ENCODE measurements around the gene PVR. TPM values are rescaled to one million over a fixed set of nuclear protein-coding genes. Genes with fewer than 3 reads are reported as not detected.
"Not testable (repeated sequence)": the region's sequence is repeated elsewhere in the genome, so short reads cannot be mapped to it uniquely, and the experiment has no call there.

PVR gene
- total RNA-seq, 2 donors from 2014 or later, result 31.0 to 35.7 TPM

DNA sequence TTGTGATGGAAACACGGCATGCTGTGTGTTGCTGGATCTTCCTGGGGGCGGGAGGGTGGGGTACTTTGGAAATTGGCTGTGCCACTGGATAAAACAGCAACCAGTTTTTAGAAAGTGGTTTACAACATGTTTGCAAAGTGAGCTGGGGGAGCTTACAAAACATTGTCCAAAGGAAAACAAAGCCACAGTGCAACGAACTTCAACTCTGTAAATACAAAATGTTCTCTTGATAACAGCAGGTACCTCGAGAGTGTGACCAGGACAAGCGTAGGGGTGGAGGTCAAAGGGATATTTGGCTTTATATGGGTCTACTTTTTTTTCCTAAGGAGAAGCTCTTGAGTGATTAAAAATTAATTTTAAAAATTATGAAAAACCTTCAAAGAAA is 27.9 kb upstream of the PVR start:
- intact Hi-C loops (cut with DNase I, micrococcal nuclease), result no loop called here
- ATAC-seq, result peak; percentile 14

DNA sequence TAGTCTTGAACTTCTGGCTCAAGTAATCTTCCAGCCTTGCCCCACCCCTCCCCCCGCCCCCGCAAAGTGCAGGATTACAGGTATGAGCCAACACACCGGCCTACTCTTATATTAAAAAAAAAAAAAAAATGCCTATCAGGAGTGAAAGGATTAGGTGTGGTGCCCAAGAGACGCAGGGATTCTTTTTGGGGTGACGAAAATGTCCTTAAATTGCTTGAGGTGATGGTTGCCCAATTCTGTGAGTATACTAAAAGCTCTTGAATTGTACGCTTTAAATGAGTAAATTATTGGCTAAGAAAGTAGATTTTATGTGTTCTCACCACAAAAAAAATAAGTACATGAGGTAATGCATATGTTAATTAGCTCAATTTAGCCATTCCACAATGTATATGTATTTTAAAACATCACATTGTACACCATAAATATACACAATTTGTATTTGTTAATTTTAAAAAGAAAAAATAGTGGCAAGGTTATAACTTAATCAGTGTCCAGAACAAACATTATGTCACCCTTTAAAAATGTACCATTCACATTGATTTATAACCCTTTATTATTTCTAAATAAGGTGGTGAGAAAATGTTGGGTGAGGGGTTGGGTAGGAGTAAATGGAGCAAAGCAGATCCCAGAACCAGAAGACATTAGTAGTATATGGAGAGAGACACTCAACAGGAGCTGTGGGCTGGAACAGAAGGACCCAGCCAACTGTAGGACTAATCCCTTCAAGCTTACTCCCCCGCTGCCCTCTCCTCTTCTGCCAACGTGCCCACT is 26.4 kb upstream of the PVR start:
- ATAC-seq, result no peak
- intact Hi-C loops (cut with DNase I, micrococcal nuclease), result no loop called here
- no peak for DNase-seq

More for the DNA sequence above, 27.9 kb upstream of the PVR start:
- DNase-seq, result no peak

DNA sequence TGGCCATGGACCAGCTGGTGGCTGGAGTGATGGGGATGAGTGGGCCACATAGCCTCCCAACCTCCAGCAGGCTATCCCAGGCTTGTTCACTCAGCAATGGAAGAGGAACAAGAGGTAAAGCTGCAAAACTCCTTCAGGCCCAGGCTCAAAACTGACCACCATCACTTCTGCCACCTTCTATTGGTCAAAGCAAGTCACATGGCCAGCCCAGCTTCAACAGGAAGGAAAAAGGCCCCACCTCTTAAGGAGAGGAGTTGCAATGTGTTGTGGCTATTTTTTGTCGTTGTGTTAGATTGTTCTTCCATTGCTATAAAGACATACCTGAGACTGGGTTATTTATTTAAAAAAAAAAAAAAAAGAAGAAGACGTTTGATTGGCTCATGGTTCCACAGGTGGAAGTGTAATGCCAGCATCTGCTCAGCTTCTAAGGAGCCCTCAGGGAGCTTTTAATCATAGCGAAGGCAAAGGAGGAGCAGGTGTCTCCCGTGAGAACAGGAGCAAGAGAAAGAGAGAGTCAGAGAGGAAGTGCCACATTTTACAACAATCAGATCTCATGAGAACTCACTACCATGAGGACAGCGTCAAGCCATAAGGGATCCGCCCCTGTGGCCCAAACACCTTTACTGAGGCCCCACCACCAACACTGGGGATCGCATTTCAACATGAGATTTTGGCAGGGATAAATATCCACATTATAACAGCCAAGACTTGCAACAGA is 24.9 kb upstream of the PVR start:
- intact Hi-C loops (cut with DNase I, micrococcal nuclease), result no loop called here
- ATAC-seq, result no peak

DNA sequence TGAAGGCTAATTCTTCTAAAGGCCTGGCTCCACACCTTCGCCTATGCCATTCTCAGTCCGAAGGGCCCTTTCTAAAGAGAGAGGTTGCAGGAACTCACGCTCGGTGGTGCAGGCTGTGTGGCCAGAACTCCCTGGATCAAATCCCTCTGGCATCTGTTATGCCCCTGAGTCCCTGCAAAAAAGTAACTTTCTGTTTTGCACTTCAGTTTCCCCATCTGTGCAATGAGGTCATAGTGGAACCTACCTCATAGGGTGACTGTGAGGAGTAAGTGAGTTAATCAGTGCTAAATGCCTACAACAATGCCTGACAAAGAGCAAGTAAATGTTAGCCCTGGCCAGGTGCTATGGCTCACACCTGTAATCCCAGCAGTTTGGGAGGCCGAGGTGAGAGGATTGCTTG is 23.0 kb upstream of the PVR start:
- DNase-seq (no peak), ATAC-seq (no peak)

More for the DNA sequence above, 24.9 kb upstream of the PVR start:
- no peak for DNase-seq

DNA sequence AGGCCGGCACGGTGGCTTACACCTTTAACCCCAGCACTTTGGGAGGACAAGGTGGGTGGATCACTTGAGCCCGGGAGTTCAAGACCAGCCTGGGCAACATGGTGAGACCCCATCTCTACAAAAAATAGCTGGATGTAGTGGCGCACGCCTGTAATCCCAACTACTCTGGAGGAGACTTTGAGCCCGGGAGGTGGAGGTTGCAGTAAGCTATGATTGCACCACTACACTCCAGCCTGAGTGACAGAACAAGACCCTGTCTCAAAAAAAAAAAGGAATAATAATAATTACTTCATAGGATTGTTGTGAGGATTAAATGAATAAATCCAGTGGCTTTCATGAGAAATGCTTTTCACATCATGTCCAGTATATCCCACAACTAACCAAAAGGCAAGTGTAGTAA is 22.3 kb upstream of the PVR start:
- DNase-seq (no peak), ATAC-seq (no peak)
- intact Hi-C loops (cut with DNase I, micrococcal nuclease), result no loop called here

More for the DNA sequence above, 23.0 kb upstream of the PVR start:
- intact Hi-C loops (cut with DNase I, micrococcal nuclease), result no loop called here

DNA sequence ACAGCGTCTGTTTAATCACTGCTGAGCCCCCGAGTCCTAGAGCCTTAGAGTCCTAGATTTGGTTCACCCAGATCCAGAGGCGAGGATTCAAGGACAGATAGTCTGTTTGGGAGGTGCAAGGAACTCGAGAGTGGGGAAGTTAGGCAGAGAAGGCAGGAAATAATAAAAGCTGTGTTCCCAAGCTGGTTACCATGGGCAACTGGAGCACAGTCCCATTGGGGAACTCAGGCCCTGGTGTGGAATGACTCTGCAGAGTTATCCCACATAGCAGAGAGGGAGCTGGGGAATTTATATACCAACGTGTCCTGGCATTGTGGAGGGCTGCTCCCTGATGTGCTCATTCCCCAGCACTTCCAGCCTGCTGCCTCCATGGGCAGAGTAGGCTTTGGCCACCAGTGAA is 20.6 kb upstream of the PVR start:
- DNase-seq (no peak), ATAC-seq (peak; percentile 53)
- intact Hi-C loops (cut with DNase I, micrococcal nuclease), result no loop called here

DNA sequence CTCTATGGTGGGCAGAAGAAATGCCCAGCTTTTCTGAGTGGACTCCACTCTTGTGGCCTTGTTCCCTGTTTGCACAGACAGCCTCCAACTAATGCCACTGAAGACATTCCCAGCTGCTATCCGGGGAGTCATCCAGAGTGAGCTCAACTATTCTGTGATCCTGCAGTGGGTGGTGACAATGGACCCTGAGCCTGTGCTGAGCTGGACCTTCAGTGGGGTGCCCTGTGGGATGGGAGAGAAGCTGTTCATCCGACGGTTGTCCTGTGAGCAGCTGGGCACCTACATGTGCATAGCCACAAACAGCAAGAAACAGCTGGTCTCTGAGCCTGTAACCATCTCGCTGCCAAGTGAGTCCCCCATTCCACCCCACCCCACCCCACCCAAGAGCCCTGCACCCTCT is 20.1 kb upstream of the PVR start:
- DNase-seq (no peak), ATAC-seq (no peak)
- intact Hi-C loops (cut with DNase I, micrococcal nuclease), result no loop called here

DNA sequence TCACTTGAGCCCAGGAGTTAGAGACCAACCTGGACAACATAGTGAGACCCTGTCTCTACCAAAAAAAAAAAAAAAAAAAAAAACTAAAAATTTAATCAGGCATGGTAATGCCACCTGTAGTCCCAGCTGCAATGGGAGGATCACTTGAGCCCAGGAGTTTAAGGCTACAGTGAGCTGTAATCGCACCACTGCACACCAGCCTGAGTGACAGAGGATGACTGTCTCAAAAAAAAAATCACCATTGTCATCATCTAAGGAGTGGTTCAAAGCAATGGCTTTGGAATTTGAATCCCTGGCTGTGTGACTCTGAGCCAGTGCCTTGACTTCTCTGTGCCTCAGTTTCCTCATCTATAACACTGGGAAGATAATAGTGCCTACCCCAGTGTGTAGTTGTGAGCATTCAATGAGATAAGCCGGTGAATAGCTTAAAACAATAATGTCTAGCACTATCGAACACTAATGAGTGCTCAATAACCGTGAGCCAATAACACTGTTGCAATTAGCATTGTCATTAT is 18.8 kb upstream of the PVR start:
- no peak for DNase-seq
- no peak for ATAC-seq
- intact Hi-C loops (cut with DNase I, micrococcal nuclease), result no loop called here

DNA sequence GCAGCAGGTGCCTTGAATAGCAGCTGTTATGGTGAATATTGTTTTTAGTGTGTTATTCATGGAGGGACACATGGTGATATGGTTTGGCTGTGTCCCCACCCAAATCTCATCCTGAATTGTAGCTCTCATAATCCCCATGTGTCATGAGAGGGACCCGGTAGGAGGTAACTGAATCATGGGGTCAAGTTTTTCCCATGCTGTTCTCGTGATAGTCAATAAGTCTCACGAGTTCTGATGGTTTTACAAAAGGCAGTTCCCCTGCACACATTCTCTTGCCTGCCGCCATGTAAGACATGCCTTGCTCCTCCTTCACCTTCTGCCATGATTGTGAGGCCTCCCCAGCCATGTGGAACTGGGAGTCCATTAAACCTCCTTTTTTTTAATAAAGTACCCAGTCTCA is 18.1 kb upstream of the PVR start:
- intact Hi-C loops (cut with DNase I, micrococcal nuclease); DNase-seq; ATAC-seq: not testable (repeated sequence)

DNA sequence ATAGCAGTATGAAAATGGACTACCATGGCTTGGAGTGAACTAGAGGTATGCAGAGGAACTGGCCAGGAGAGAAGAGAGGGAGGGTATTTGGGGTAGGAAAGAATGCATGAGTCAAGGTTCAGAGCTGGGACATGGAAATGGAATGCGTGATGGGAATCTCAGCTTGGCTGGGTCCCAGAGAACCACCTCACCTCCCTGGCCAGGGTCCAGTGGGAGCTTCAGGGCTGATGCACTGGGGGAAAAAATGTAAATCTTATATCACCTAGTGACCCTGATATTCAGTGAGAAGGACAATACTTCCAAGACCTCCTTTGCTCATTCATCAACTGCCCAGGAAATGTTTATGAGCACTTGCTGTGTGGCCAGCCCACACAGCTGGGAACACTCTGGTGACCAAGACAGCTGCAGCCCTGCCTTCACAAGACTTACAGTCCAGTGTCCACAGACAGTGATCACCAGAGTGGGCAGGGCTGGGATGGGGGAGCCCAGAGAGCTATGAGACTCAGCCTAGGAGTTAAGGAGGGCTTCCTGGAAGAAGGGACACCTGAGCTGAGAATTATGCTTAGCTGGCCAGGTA is 17.6 kb upstream of the PVR start:
- intact Hi-C loops (cut with DNase I, micrococcal nuclease), result no loop called here
- no peak for DNase-seq

DNA sequence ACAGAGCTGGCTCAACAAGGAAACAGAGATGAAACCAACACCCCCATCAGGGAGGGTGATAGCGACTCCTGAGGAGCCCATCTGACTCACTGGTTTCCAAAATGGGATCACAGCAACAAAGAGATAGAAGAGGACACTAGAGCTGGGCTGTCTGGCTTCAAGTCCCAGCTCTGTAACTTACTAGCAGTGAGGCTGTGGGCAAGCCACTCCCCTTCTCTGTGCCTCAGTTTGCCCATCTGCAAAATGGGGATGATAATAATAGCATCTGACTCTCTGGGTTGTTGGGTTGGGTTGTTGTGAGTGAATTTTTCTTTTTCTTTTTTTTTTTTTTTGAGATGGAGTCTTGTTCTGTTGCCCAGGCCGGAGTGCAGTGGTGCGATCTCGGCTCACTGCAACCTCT is 16.1 kb upstream of the PVR start:
- no peak for ATAC-seq
- intact Hi-C loops (cut with DNase I, micrococcal nuclease), result no loop called here

More for the DNA sequence above, 17.6 kb upstream of the PVR start:
- ATAC-seq, result no peak

DNA sequence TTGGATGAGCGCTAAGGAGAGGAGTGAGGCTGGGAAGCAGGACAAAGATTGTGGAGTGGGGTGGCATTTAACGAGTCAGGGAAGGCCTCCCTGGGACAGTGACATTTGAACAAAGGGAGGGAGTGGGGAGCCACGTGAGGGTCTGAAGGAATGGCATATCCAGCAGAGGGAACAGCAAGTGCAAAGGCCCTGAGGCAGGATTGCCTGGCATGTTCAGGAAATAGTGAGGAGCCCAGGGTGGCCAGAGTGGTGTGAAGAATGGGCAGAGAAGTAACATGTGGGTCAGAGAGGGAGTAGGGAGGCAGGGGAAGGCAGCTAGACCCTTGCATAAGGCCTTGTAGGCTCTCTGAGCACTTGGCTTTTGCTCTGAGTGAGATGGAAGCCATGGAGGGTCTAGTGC is 14.9 kb upstream of the PVR start:
- intact Hi-C loops (cut with DNase I, micrococcal nuclease), result no loop called here
- ATAC-seq, result no peak
- no peak for DNase-seq

More for the DNA sequence above, 16.1 kb upstream of the PVR start:
- no peak for DNase-seq

DNA sequence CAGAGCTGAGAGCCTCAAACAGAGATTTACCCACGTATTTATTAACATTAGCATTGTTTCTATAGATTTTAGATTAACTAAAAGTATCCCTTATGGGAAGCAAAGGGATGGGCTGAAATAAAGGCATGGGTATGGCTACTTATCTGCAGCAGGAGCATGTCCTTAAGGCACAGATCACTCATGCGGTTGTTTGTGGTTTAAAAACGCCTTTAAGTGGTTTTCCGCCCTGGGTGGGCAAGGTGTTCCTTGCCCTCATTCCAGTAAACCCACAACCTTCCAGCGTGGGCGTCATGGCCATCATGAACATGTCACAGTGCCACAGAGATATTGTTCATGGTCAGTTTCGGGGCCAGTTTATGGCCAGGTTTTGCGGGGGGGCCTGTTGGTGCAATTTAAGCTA is 12.1 kb upstream of the PVR start:
- ATAC-seq; intact Hi-C loops (cut with DNase I, micrococcal nuclease); DNase-seq: not testable (repeated sequence)

DNA sequence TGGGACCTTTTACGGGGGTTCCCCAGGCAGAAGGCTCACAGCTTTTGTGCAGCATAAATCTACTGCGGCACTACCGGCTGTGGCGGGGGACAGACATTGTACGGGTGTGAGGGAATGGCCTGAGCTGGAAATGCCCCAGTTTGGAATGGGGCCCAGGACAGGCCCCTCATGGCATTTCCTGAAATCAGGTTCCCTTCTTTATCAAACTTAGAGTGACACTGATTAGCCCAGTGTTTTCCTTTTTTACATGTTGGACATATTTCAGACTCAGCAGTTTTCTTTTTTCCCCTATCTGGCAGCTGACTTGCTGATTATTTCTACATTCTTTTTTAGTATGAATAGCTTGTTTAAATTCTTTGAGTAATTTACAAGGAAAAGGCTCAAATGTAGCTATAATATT is 9.7 kb upstream of the PVR start:
- ATAC-seq; DNase-seq; intact Hi-C loops (cut with DNase I, micrococcal nuclease): not testable (repeated sequence)

DNA sequence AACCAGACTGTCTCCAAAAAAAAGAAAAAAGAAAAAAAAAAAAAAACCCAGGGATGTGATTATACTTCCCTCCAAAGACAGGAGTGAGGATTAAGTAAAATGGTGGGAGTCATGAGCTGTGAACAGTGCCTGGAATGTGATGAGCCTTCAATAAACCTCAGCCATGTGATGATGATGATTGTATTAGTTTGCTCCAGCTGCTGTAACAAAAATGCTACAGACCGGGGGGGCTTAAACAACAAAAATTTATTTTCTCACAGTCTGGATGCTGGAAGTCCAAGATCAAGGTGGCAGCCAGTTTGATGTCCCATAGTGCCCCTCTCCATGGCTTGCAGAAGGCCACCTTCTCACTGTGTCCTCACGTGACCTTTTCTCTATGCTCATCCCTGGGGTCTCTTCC is 8.9 kb upstream of the PVR start:
- DNase-seq (no peak), ATAC-seq (no peak)
- intact Hi-C loops (cut with DNase I, micrococcal nuclease), result no loop called here

DNA sequence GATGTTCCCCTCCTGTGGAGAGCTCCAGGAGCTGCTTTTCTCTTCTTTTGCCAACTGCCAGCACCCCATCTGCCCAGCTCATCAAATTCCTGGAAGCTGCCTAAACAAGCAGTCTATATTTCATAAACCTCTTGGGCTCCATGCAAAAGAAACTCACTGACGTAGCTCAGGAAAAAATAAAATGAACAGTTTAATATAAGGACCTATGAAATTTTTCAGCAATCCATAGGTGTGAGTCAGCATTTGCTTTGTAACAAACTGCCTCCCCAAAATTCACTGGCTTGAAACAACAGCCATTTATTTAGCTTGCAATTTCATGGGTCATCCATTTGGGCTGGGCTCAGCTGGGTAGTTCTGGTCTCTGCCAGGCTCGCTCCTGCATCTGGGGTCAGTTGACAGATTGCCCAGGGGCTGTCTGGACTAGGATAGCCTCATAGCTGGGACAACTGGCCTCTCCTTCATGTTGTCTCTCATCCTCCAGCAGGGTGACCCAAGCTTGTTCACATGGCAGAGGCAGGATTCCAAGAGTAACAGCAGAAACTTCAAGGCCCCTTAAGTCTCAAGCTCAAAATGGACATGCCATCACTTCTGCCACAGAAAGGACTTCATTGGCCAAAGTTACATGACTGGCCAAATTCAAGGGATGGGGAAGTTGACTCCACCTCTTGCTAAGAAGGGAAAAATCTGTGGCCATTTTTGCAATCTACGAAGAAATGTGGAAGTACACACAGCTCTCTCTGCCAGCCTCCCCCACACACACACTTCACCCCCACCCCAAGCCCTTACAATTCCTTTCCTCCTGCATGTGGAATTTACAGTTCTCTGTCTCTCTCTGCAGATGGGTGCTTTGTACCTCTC is 7.9 kb upstream of the PVR start:
- ATAC-seq (no peak), DNase-seq (no peak)
- intact Hi-C loops (cut with DNase I, micrococcal nuclease), result no loop called here

DNA sequence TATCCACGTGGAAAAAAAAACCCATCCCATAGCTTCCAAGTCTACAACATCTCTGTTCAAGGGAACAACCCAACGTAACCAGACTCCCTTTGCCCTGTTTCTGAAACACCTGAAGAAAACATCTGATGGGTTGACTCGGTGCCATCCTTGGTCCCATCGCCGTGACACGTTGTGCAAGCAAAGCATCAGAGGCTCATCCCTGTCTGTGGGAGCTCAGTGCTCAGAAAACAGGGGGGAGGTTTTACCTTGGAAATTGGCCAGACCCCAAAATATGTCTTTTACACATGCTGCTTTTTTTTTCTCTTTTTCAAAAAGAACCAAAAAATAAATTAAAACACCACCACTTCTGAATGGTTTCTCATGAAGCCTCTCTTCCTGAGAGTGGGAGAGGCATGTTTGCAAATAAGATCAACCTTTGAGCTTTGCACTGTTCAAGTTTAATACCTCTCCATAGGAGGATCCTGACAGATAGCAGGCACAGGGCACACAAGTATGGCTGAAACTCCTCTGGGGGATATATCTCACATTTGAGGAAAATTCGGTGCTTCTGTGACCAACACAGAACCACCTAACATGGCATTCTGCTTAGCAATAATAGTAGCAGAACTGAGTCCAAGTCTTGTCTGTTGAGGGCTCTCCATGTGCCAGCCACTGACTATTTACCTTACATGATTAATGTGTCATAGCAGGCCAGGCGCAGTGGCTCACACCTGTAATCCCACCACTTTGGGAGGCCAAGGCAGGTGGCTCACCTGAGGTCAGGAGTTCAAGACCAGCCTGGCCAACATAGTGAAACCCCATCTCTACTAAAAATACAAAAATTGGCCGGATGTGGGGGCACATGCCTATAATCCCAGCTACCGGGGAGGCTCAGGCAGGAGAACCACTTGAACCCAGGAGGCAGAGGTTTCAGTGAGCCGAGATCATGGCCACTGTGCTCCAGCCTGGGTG is 7.0 kb upstream of the PVR start:
- DNase-seq (peak in 1 of 2 donors; percentile 18), ATAC-seq (peak; percentile 90)
- intact Hi-C loops (cut with DNase I, micrococcal nuclease), result no loop called here

DNA sequence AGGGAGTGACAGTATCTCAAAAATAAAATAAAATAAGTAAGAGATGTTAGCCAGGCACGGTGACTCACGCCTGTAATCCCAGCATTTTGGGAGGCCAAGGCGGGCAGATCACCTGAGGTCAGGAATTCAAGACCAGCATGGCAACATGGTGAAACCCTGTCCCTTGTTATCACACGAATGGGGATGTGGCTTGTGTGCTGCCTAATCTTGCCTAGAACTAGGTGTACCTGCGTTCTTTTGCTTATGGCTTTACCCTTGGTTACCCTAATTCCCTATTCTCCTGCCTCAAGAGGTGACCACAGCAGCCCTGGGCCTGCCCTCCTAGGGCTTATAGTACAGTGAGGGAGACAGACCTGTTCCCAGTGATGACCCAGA is 6.3 kb upstream of the PVR start:
- intact Hi-C loops (cut with DNase I, micrococcal nuclease), result no loop called here

More for the DNA sequence above, 6.3 kb upstream of the PVR start:
- DNase-seq (no peak), ATAC-seq (no peak)
